Stimulated activated naive CD8-positive, alpha-beta T cell treated with anti-CD3 and anti-CD28 coated beads, Interleukin-15, amount 100 ng/mL, for 72 hours (primary cell): ENCODE results near the gene TBX15.
"Not testable (repeated sequence)": the region's sequence is repeated elsewhere in the genome, so short reads cannot be mapped to it uniquely, and the experiment has no call there.

Experiments used
- ATAC-seq: fragments of 150-1000 bp; cut with Tn5 transposase; 2 replicates; pipeline ENCODE4 v1.10.0; 2021; ENCODE audit warnings: mild to moderate bottlenecking, moderate library complexity
- DNase-seq, 2 donors: peaks; one replicate each; pipeline ENCODE4 v3.0.0; 2021 to 2022
- H3K27ac Mint-ChIP-seq, 2 donors: one replicate each; pipeline ENCODE4 v1.8.0; 2022; ENCODE audit warnings: mild to moderate bottlenecking in 2 of 2, mixed read lengths in 2 of 2, moderate library complexity in 2 of 2
- H3K27me3 Mint-ChIP-seq: one replicate; pipeline ENCODE4 v1.8.0; 2022; ENCODE audit warnings: mixed read lengths
- H3K4me1 Mint-ChIP-seq: one replicate; pipeline ENCODE4 v1.8.0; 2022; ENCODE audit warnings: mild to moderate bottlenecking, mixed read lengths
- H3K4me3 Mint-ChIP-seq, 2 donors: one replicate each; pipeline ENCODE4 v1.8.0; 2022; ENCODE audit warnings: mild to moderate bottlenecking in 2 of 2, mixed read lengths in 2 of 2, moderate library complexity in 1 of 2
- H3K9me3 Mint-ChIP-seq, 2 donors: one replicate each; pipeline ENCODE4 v1.8.0; 2022; ENCODE audit warnings: mixed read lengths in 2 of 2

The TBX15 gene

GRCh38 chr1:118960567-118961136, 27.5 kb downstream of the TBX15 start:
- Mint-ChIP-seq H3K27me3 (peaks cover 15% of the 10 kb centered on the region), H3K27ac (no peak overlapping the region), H3K9me3 (peaks cover 3 to 21% of the 10 kb centered on the region in 2 donors), H3K4me1 (no peaks in the 10 kb centered on the region), H3K4me3 (no peak overlapping the region)
- DNase-seq (no peak), ATAC-seq (no peak)

- Mint-ChIP-seq H3K9me3 (peaks cover 3 to 21% of the 10 kb centered on the region in 2 donors), H3K27ac (no peak overlapping the region), H3K4me1 (no peaks in the 10 kb centered on the region), H3K27me3 (peaks cover 15% of the 10 kb centered on the region), H3K4me3 (no peak overlapping the region)
- ATAC-seq (no peak), DNase-seq (no peak)
Measured at GRCh38 chr1:118960026-118960561, 28.0 kb downstream of the TBX15 start.

GRCh38 chr1:118958937-118959631, 29.1 kb downstream of the TBX15 start:
- no peak overlapping the region for H3K4me3 Mint-ChIP-seq
- H3K27me3 Mint-ChIP-seq: peaks cover 15% of the 10 kb centered on the region
- DNase-seq (no peak), ATAC-seq (no peak)
- no peak overlapping the region for H3K27ac Mint-ChIP-seq
- no peaks in the 10 kb centered on the region for H3K4me1 Mint-ChIP-seq
- H3K9me3 Mint-ChIP-seq: peaks cover 3 to 21% of the 10 kb centered on the region in 2 donors

- H3K9me3 Mint-ChIP-seq: peaks cover 3 to 14% of the 10 kb centered on the region in 2 donors
- no peak overlapping the region for H3K27ac Mint-ChIP-seq
- H3K27me3 Mint-ChIP-seq: peaks cover 15% of the 10 kb centered on the region
- DNase-seq (no peak), ATAC-seq (no peak)
- no peak overlapping the region for H3K4me3 Mint-ChIP-seq
- no peaks in the 10 kb centered on the region for H3K4me1 Mint-ChIP-seq
Measured at GRCh38 chr1:118958140-118958539, 30.0 kb downstream of the TBX15 start.

- not testable (repeated sequence) for ATAC-seq, H3K27ac Mint-ChIP-seq, DNase-seq, H3K4me1 Mint-ChIP-seq, H3K4me3 Mint-ChIP-seq
- Mint-ChIP-seq H3K9me3 (peaks cover 3 to 14% of the 10 kb centered on the region in 2 donors), H3K27me3 (peaks cover 15% of the 10 kb centered on the region)
Measured at GRCh38 chr1:118957579-118957978, 30.6 kb downstream of the TBX15 start.

- DNase-seq: no peak
- no peak overlapping the region for H3K4me3 Mint-ChIP-seq
- ATAC-seq: no peak
- peaks cover under 1% of the 10 kb centered on the region for H3K27me3 Mint-ChIP-seq
- H3K27ac Mint-ChIP-seq: no peak overlapping the region
- H3K9me3 Mint-ChIP-seq: no peaks in the 10 kb centered on the region
- H3K4me1 Mint-ChIP-seq: no peaks in the 10 kb centered on the region
Measured at GRCh38 chr1:118954301-118954905, 33.7 kb downstream of the TBX15 start.

- ATAC-seq (no peak), DNase-seq (no peak)
- H3K4me1 Mint-ChIP-seq: no peaks in the 10 kb centered on the region
Measured at GRCh38 chr1:118951270-118951936, 36.7 kb downstream of the TBX15 start.

GRCh38 chr1:118949315-118949714, 38.8 kb downstream of the TBX15 start:
- Mint-ChIP-seq H3K9me3 (peaks cover 0 to 19% of the 10 kb centered on the region in 2 donors), H3K4me1 (no peaks in the 10 kb centered on the region), H3K27me3 (peaks cover 9% of the 10 kb centered on the region), H3K4me3 (no peak overlapping the region), H3K27ac (no peak overlapping the region)
- no peak for ATAC-seq
- DNase-seq: no peak

More at GRCh38 chr1:118951270-118951936, 36.7 kb downstream of the TBX15 start:
- Mint-ChIP-seq H3K9me3 (peaks cover 0 to 15% of the 10 kb centered on the region in 2 donors), H3K4me3 (no peak overlapping the region), H3K27me3 (peaks cover 9% of the 10 kb centered on the region), H3K27ac (no peak overlapping the region)

- DNase-seq (no peak), ATAC-seq (no peak)
- Mint-ChIP-seq H3K9me3 (peaks cover 0 to 21% of the 10 kb centered on the region in 2 donors), H3K27ac (no peak overlapping the region), H3K4me3 (no peak overlapping the region), H3K27me3 (peaks cover 9% of the 10 kb centered on the region), H3K4me1 (no peaks in the 10 kb centered on the region)
Measured at GRCh38 chr1:118948846-118949245, 39.3 kb downstream of the TBX15 start.

- no peak overlapping the region for H3K4me3 Mint-ChIP-seq
- ATAC-seq (no peak), DNase-seq (no peak)
- peak overlapping the region in 1 of 2 donors; percentile 89 for H3K27ac Mint-ChIP-seq
- H3K27me3 Mint-ChIP-seq: peaks cover 9% of the 10 kb centered on the region
- peaks cover 0 to 21% of the 10 kb centered on the region in 2 donors for H3K9me3 Mint-ChIP-seq
- no peaks in the 10 kb centered on the region for H3K4me1 Mint-ChIP-seq
Measured at GRCh38 chr1:118948351-118948750, 39.8 kb downstream of the TBX15 start.

- ATAC-seq (no peak), DNase-seq (no peak)
- H3K27ac Mint-ChIP-seq: no peak overlapping the region
- peaks cover 0 to 21% of the 10 kb centered on the region in 2 donors for H3K9me3 Mint-ChIP-seq
- H3K4me3 Mint-ChIP-seq: no peak overlapping the region
- H3K4me1 Mint-ChIP-seq: no peaks in the 10 kb centered on the region
- H3K27me3 Mint-ChIP-seq: peaks cover 9% of the 10 kb centered on the region
Measured at GRCh38 chr1:118947790-118948189, 40.4 kb downstream of the TBX15 start.

- no peak for ATAC-seq
- no peak for DNase-seq
- H3K9me3 Mint-ChIP-seq: peaks cover 0 to 21% of the 10 kb centered on the region in 2 donors
- no peak overlapping the region for H3K27ac Mint-ChIP-seq
- H3K4me3 Mint-ChIP-seq: no peak overlapping the region
- peaks cover 9% of the 10 kb centered on the region for H3K27me3 Mint-ChIP-seq
- H3K4me1 Mint-ChIP-seq: no peaks in the 10 kb centered on the region
Measured at GRCh38 chr1:118947003-118947765, 41.0 kb downstream of the TBX15 start.

GRCh38 chr1:118945489-118945888, 42.7 kb downstream of the TBX15 start:
- H3K4me3 Mint-ChIP-seq: no peak overlapping the region
- no peaks in the 10 kb centered on the region for H3K4me1 Mint-ChIP-seq
- H3K27ac Mint-ChIP-seq: no peak overlapping the region
- peaks cover 9% of the 10 kb centered on the region for H3K27me3 Mint-ChIP-seq
- DNase-seq: no peak
- ATAC-seq: no peak
- peaks cover 6 to 21% of the 10 kb centered on the region in 2 donors for H3K9me3 Mint-ChIP-seq

GRCh38 chr1:118944546-118944945, 43.6 kb downstream of the TBX15 start:
- H3K27ac Mint-ChIP-seq: no peak overlapping the region
- peaks cover 6 to 21% of the 10 kb centered on the region in 2 donors for H3K9me3 Mint-ChIP-seq
- H3K27me3 Mint-ChIP-seq: peaks cover 9% of the 10 kb centered on the region
- H3K4me1 Mint-ChIP-seq: no peaks in the 10 kb centered on the region
- H3K4me3 Mint-ChIP-seq: no peak overlapping the region
- ATAC-seq (no peak), DNase-seq (no peak)

- Mint-ChIP-seq H3K9me3 (peaks cover 6 to 21% of the 10 kb centered on the region in 2 donors), H3K27me3 (peaks cover 9% of the 10 kb centered on the region), H3K27ac (no peak overlapping the region), H3K4me1 (no peaks in the 10 kb centered on the region), H3K4me3 (no peak overlapping the region)
- ATAC-seq (no peak), DNase-seq (no peak)
Measured at GRCh38 chr1:118944133-118944532, 44.0 kb downstream of the TBX15 start.
